PFSK-1 (cell line): ENCODE data around the gene ASCC1.

Source experiments
- FOXP2 ChIP-seq: optimal IDR thresholded peaks from 2 replicates; pipeline ENCODE3; 2011; ENCODE audit warnings: borderline replicate concordance, control low read depth, inconsistent platforms; ENCODE audit not compliant: insufficient read depth; ENCODE audit errors: extremely low read length, extremely low read depth
- POLR2AphosphoS5 ChIP-seq: IDR thresholded peaks from 2 replicates; pipeline ENCODE4 v1.6.1; 2012; ENCODE audit warnings: low read depth, mild to moderate bottlenecking, control low read depth, low read length, moderate library complexity
- SIN3A ChIP-seq: IDR thresholded peaks from 2 replicates; pipeline ENCODE4 v1.6.1; 2012; ENCODE audit warnings: mild to moderate bottlenecking, low read length, moderate library complexity, borderline replicate concordance; ENCODE audit not compliant: insufficient read depth
- TAF1 ChIP-seq: IDR thresholded peaks from 2 replicates; pipeline ENCODE4 v1.6.1; 2012; ENCODE audit warnings: low read length, control low read depth, borderline replicate concordance; ENCODE audit not compliant: insufficient read depth
- TF ChIP-seq, protein P1 (sequence below), 2 experiments: IDR thresholded peaks; 2 replicates each; pipeline versions ENCODE4 v1.6.1 to v1.8.0; 2011 to 2012; ENCODE audit warnings: low read depth in 2 of 2, low read length in 2 of 2, control low read depth in 1 of 2, inconsistent platforms in 1 of 2, mild to moderate bottlenecking in 1 of 2, moderate library complexity in 1 of 2; ENCODE audit not compliant: insufficient read depth in 1 of 2

The ASCC1 gene

DNA sequence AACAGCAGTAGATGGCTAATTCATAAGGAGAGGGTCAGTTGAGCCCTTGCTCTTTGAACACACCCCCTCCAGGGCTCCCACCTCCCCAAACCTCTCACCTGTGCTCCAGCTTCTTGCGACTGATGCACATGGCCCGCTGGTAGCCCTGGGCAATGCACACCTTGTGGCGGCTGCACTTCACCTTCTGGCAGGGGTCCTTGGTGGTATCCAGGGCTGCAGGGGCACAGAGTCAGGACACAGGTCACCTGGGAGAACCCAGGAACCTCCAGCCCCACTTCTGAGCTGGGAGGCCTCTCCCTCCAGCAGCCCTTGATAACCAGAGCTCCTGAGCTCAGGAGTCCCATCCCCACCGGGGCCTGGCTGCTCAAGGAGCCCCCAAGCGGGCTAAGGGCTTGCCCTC lies 144.0 kb downstream of the ASCC1 start:
- TF ChIP-seq FOXP2 (no peak), TAF1 (no peak), POLR2AphosphoS5 (no peak), SIN3A (no peak)
- TF ChIP-seq, protein P1, sequence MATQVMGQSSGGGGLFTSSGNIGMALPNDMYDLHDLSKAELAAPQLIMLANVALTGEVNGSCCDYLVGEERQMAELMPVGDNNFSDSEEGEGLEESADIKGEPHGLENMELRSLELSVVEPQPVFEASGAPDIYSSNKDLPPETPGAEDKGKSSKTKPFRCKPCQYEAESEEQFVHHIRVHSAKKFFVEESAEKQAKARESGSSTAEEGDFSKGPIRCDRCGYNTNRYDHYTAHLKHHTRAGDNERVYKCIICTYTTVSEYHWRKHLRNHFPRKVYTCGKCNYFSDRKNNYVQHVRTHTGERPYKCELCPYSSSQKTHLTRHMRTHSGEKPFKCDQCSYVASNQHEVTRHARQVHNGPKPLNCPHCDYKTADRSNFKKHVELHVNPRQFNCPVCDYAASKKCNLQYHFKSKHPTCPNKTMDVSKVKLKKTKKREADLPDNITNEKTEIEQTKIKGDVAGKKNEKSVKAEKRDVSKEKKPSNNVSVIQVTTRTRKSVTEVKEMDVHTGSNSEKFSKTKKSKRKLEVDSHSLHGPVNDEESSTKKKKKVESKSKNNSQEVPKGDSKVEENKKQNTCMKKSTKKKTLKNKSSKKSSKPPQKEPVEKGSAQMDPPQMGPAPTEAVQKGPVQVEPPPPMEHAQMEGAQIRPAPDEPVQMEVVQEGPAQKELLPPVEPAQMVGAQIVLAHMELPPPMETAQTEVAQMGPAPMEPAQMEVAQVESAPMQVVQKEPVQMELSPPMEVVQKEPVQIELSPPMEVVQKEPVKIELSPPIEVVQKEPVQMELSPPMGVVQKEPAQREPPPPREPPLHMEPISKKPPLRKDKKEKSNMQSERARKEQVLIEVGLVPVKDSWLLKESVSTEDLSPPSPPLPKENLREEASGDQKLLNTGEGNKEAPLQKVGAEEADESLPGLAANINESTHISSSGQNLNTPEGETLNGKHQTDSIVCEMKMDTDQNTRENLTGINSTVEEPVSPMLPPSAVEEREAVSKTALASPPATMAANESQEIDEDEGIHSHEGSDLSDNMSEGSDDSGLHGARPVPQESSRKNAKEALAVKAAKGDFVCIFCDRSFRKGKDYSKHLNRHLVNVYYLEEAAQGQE (IDR thresholded peaks at IDR 0.05; ENCODE audit: insufficient read depth in 1 of 2, low read depth in 2 of 2, low read length in 2 of 2) = no peak

DNA sequence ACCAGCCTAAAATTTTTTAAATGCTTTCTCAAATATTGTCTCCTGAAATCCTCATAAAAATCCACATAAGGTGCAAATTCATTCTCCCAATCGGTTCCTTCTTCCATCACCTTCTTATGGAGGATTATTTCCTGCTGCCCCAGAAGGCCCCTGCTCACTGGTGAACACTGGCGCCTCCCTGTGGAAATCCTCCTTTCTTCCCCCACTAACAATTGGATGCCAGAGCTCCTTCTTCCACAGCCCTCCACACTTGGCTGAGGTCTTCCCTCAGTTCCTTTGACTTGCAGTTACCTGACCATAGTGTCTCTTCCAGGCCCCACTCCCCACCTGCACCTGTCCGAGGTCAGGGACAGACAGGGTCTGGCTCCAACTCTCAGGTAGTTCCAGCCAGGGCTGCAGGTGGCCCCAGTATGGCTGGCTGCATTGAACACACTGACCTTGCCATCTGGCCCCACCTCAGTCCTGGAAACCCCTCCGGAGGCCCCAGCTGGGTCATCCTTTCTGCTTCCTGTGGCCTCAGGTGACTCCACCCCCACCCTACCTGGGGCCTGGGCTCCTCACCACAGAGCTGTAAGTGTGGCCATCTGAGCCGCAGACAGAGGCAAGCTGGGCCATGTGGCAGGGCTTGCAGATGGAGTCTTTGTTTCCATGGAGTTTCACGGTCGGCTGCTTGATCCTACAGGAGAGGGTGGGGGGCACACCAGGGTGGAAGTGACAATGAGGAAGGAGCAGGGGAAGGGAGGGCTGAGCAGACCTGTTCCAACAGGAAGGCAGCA lies 146.1 kb downstream of the ASCC1 start:
- no peak for TF ChIP-seq TAF1
- TF ChIP-seq, protein P1 (IDR thresholded peaks at IDR 0.05; ENCODE audit: insufficient read depth in 1 of 2, low read depth in 2 of 2, low read length in 2 of 2) = no peak
- no peak for TF ChIP-seq FOXP2
- no peak for TF ChIP-seq POLR2AphosphoS5
- no peak for TF ChIP-seq SIN3A

DNA sequence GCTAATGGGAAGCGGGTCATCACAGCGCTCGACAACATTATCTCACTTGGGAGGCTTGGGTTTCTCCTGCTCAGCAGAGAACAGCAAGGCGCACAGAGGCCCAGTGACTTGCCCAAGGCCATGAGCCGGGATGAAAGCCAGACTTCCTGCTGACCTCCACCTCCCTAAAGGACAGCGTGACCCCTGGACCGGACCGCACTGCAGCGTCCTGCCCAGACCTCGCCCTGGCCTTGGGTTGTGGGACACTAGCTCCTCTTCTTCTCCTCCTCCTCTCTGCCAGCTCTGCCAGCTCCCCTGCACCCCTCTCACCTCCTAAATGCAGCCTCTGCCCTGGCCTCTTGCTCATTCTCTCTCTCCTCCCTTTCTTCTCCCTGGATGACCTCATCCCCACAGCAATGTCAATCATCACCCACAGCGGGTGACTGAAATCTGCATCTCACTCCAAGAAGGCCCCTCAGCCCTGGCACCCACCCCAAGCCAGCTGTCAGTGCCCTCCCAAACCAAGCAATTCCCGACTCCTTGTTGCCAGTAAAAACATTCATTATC lies 147.1 kb downstream of the ASCC1 start:
- no peak for TF ChIP-seq TAF1
- TF ChIP-seq FOXP2 = no peak
- no peak for TF ChIP-seq SIN3A

DNA sequence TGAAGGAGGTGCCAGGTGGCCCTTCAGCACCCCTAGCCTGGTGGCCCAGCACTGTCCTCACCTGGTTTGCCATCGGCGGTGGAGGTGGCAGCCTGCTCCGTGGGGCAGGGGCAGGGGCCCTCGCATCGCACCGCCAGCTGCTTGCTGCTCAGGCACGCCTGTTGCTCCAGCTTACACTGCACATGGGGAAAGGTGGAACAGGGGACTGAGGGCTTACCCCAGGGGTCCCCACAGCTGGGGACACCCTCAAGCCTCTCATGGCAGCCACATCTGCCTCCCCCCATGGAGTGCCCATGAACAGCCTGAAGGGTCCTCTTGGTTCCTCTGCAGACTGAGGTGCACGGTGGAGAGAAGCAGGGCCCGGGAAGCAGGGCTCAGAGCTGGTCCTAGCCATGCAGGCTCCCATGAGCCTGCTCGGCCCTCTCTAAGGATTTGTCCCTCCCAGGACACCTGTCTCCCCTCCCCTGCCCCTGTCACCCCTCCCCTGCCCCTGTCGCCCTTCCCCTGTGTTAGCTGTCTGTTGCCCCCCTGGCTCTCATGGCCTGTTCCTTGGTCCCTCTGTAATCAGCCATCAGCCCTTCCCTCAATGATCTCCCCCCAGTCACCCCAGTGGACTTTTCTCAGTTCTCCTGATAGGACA lies 147.8 kb downstream of the ASCC1 start:
- TF ChIP-seq, protein P1 (IDR thresholded peaks at IDR 0.05; ENCODE audit: insufficient read depth in 1 of 2, low read depth in 2 of 2, low read length in 2 of 2) = no peak
- TF ChIP-seq TAF1 = no peak
- no peak for TF ChIP-seq SIN3A
- no peak for TF ChIP-seq POLR2AphosphoS5
- no peak for TF ChIP-seq FOXP2

DNA sequence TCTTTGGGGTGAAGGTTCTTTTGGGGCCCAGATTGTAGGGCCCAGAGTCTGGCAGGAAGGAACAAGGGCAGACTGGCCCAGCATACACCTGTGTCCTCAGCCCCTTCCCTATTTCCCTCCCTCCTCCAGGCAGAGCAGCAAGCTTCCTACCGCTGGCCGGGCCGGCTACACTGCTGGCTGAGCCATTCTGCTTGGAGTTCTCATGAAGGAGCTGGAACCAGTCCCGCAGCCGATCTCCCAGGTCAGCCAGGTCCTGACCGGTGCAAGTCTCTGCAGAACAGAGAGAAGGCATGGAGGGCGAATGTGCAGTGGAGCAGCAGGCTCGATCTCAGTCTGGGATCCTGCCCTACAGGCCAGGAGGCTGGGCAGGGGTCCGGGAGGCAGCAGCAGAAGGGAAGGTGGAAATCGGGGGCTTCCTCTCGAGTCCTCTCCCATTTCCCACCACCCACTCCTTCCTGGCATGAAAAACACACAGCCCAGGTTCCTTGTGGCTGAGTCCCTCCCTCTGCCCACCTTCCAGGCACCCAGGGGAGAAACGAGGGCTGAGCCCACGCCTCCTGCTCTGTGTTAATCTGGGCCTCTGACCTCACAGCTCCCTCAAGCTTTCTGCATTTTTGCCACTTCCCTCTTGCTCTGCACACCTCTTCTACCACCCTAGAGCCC lies 148.5 kb downstream of the ASCC1 start:
- TF ChIP-seq FOXP2 (no peak), POLR2AphosphoS5 (no peak), SIN3A (no peak), TAF1 (no peak)
- TF ChIP-seq, protein P1 (IDR thresholded peaks at IDR 0.05; ENCODE audit: insufficient read depth in 1 of 2, low read depth in 2 of 2, low read length in 2 of 2) = no peak
